Testis (tissue), 3 donors: ENCODE data around the gene EIPR1. TPM values are rescaled to one million over a fixed set of nuclear protein-coding genes. Genes with fewer than 3 reads are reported as not detected.

ENCODE experiments used
- DNase-seq: peaks from one replicate; pipeline ENCODE4 v3.0.0-alpha.2; 2019
- H3K27ac ChIP-seq, 2 donors: fragments of 200-600 bp; sonication (generic); one replicate each; pipeline ENCODE4 v1.5.1; 2019
- H3K27me3 ChIP-seq: fragments of 200-600 bp; sonication (generic); one replicate; pipeline ENCODE4 v1.5.1; 2019
- H3K36me3 ChIP-seq: fragments of 200-600 bp; sonication (generic); one replicate; pipeline ENCODE4 v1.5.1; 2017; ENCODE audit warnings: low read depth; ENCODE audit errors: missing control alignments
- H3K4me1 ChIP-seq: fragments of 200-600 bp; sonication (generic); one replicate; pipeline ENCODE4 v1.5.1; 2019
- H3K4me3 ChIP-seq, 2 donors: fragments of 200-600 bp; sonication (generic); one replicate each; pipeline ENCODE4 v1.5.1; 2017 to 2019
- H3K9me3 ChIP-seq: fragments of 200-600 bp; sonication (generic); one replicate; pipeline ENCODE4 v1.5.1; 2017
- POLR2A ChIP-seq: fragments of 450-650 bp; IDR thresholded peaks from one replicate; pipeline ENCODE4 v1.6.1; 2017; ENCODE audit warnings: antibody characterized with exemption, mild to moderate bottlenecking, moderate library complexity
- WGBS, 2 donors: methylation state at CpG; one replicate each; pipeline ENCODE4 v1.1.5; 2018; 5-methylcytosine and 5-hydroxymethylcytosine counted together
- intact Hi-C: fragments of 100-400 bp; cut with DNase I; formaldehyde crosslinking; loops from one replicate; pipeline ENCODE4 v1.15.1; 2023; ENCODE audit warnings: low total_unique reads
- polyA plus RNA-seq: library from polyadenylated mRNA; stranded (reverse); fragments of 350-450 nt; fragmentation: Illumina TruSeq; extraction: RNeasy Lipid Tissue Mini Kit (QIAGEN cat#74804); gene quantifications from one replicate; pipeline ENCODE4 v1.2.3, GENCODE V29; 2014; ENCODE audit warnings: low read depth, low replicate concordance; ENCODE audit not compliant: insufficient read depth
- total RNA-seq, 2 donors: library from RNA; depleted of rRNA; stranded (reverse); fragments of >200 nt; gene quantifications; one replicate each; pipeline ENCODE4 v1.2.3, GENCODE V29; 2016
- TF ChIP-seq, protein P1 (sequence below), 3 experiments: fragments of 450-650 bp in 2 of 3; fragments of 200-600 bp in 1 of 3; sonication (generic) in 1 of 3; IDR thresholded peaks; one replicate each; pipeline ENCODE4 v1.5.1; 2016 to 2019; ENCODE audit warnings: antibody characterized with exemption in 3 of 3, mild to moderate bottlenecking in 2 of 3, moderate library complexity in 1 of 3

The EIPR1 gene
- total and polyA plus RNA-seq, 3 donors from 2014 or later: 31.5 to 40.2 (median 32.1) TPM

DNA sequence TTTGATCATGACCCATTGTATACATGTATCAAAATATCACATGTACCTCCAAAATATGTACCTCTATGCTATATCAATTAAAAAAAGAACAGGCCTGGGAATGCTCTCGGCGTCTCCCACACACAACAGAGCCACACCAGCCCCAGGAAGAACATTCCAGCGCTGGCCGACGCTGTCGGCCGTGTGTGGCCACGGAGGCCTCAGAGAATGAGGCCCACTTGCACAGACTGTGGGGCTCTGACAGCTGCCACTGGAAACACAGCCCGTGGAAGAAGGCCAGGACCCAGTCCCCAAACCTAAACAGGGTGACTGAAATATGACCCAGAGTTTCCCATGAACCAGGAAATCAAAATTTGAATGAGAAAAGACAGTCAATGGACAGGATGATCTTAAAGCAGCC lies 69.7 kb downstream of the EIPR1 start:
- DNase-seq: no peak
- no peak for TF ChIP-seq POLR2A
- TF ChIP-seq, protein P1, sequence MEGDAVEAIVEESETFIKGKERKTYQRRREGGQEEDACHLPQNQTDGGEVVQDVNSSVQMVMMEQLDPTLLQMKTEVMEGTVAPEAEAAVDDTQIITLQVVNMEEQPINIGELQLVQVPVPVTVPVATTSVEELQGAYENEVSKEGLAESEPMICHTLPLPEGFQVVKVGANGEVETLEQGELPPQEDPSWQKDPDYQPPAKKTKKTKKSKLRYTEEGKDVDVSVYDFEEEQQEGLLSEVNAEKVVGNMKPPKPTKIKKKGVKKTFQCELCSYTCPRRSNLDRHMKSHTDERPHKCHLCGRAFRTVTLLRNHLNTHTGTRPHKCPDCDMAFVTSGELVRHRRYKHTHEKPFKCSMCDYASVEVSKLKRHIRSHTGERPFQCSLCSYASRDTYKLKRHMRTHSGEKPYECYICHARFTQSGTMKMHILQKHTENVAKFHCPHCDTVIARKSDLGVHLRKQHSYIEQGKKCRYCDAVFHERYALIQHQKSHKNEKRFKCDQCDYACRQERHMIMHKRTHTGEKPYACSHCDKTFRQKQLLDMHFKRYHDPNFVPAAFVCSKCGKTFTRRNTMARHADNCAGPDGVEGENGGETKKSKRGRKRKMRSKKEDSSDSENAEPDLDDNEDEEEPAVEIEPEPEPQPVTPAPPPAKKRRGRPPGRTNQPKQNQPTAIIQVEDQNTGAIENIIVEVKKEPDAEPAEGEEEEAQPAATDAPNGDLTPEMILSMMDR (IDR thresholded peaks at IDR 0.05): no peak
- Histone ChIP-seq H3K9me3 (no peaks in the 10 kb centered on the region), H3K27ac (no peak overlapping the region), H3K4me3 (no peak overlapping the region), H3K27me3 (no peaks in the 10 kb centered on the region), H3K4me1 (peaks cover 3% of the 10 kb centered on the region), H3K36me3 (no peaks in the 10 kb centered on the region)
- WGBS, 2 donors: 93 to 95% methylated on average over 9 of the region's 9 CpGs
- intact Hi-C loops: loop anchor here (5.0 kb wide), 1 partner anchor 1186 kb away; no protein-coding TSS in a partner anchor

DNA sequence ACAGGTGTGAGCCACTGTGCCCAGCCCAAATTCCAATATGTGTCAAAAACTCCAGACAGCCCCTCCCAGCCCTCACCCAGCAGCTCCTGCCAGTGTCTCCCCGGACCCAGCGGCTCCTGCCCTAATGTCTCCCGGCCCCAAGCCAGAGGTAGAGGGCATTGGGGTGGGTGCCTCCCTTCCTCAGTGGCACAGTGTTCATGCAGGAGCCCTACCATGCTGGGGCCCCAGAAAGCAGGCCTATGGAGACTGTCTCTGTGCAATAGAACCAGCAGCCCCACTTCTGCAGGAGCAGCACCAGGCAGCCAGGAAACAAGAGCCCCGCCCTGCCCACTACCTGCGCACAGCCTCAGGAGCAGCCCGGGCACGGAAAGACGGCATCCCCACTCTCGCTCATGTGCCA lies 70.4 kb downstream of the EIPR1 start:
- intact Hi-C loops: loop anchor here (5.0 kb wide), 1 partner anchor 1185 kb away; no protein-coding TSS in a partner anchor
- 94 to 95% methylated on average over 6 to 9 of the region's 9 CpGs for WGBS, 2 donors
- DNase-seq: no peak
- Histone ChIP-seq H3K4me3 (no peak overlapping the region), H3K36me3 (no peaks in the 10 kb centered on the region), H3K9me3 (no peaks in the 10 kb centered on the region), H3K4me1 (peaks cover 3% of the 10 kb centered on the region), H3K27ac (no peak overlapping the region), H3K27me3 (no peaks in the 10 kb centered on the region)
- TF ChIP-seq, protein P1 (IDR thresholded peaks at IDR 0.05): no peak
- no peak for TF ChIP-seq POLR2A

DNA sequence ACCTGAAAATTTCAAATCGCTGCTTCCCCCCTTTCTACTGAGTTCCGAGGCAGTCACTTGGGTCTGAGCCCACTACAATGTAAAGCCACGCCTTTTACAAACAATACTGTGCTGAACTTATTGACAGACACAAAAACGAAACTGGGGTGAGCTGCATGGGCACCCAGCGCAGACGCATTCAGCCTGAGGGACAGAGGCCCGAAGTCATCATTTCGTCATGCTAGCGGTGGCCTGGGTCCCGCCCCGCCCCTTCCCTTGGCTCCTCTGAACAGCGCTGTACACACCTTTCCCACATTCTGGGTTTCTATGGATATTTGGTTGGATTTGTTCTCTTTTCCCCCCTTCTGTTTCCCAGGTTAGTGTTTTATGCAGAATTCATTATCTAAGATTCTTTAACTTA lies 71.7 kb downstream of the EIPR1 start:
- Histone ChIP-seq H3K36me3 (no peaks in the 10 kb centered on the region), H3K27ac (no peak overlapping the region), H3K4me1 (peaks cover 3% of the 10 kb centered on the region), H3K27me3 (no peaks in the 10 kb centered on the region), H3K4me3 (no peak overlapping the region), H3K9me3 (no peaks in the 10 kb centered on the region)
- intact Hi-C loops: loop anchor here (5.0 kb wide), 1 partner anchor 1184 kb away; no protein-coding TSS in a partner anchor
- no peak for TF ChIP-seq POLR2A
- TF ChIP-seq, protein P1 (IDR thresholded peaks at IDR 0.05): no peak
- WGBS, 2 donors: 95 to 99% methylated on average over 12 of the region's 12 CpGs
- no peak for DNase-seq

DNA sequence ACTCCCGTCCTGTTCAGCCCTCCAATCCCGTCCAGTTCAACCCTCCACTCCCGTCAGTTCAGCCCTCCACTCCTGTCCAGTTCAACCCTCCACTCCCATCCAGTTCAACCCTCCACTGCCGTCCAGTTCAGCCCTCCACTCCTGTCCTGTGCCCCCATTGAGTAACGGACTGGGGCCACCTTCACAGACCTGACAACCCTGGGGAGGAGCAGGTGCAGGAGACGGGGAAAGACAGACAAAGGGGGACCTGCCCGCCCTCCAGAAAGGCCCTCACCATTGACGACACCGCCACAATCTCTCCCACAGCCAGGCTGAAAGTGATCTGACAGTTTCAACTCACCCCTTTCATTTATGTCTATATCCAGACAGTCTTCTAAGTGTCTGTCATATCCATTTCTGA lies 72.2 kb downstream of the EIPR1 start:
- DNase-seq: no peak
- Histone ChIP-seq H3K4me1 (peaks cover 3% of the 10 kb centered on the region), H3K9me3 (no peaks in the 10 kb centered on the region), H3K36me3 (no peaks in the 10 kb centered on the region), H3K27me3 (no peaks in the 10 kb centered on the region), H3K4me3 (no peak overlapping the region), H3K27ac (no peak overlapping the region)
- intact Hi-C loops: loop anchor here (5.0 kb wide), 1 partner anchor 1183 kb away; no protein-coding TSS in a partner anchor
- WGBS, 2 donors: 84 to 96% methylated on average over 9 of the region's 9 CpGs
- TF ChIP-seq, protein P1 (IDR thresholded peaks at IDR 0.05): no peak
- no peak for TF ChIP-seq POLR2A
